Sciatic nerve (tissue), 2 donors: Measurements from ENCODE around the gene KLHL6. TPM values are rescaled to one million over a fixed set of nuclear protein-coding genes. Genes with fewer than 3 reads are reported as not detected.
"Not testable (repeated sequence)": the region's sequence is repeated elsewhere in the genome, so short reads cannot be mapped to it uniquely, and the experiment has no call there.

Source experiments
- ATAC-seq: fragments of 200-7000 bp; cut with Tn5 transposase; one replicate; pipeline ENCODE4 v1.9.1; 2020; ENCODE audit warnings: mild to moderate bottlenecking, moderate library complexity
- DNase-seq: peaks from one replicate; pipeline ENCODE4 v3.0.0-alpha.2; 2020; ENCODE audit warnings: low spot score
- intact Hi-C: fragments of 100-400 bp; cut with DNase I; formaldehyde crosslinking; loops from one replicate; pipeline ENCODE4 v1.14.2; 2022
- total RNA-seq: library from RNA; stranded (reverse); fragmentation: NEBNext Ultra II Directional; extraction: Animal tissue kit (Norgen Biotek cat#: 25700); gene quantifications from one replicate; pipeline ENCODE4 v1.2.1, GENCODE V29; 2021
- donor health status: DM: no; HTN: no; CAD: no.
- donor health status: DM: no; HTN: no; CAD: no.

KLHL6 gene
- total RNA-seq, 1 donor from 2014 or later, result 4.7 TPM

GRCh38 chr3:183576487-183577107, 21.1 kb upstream of the KLHL6 start:
- ATAC-seq, result peak; percentile 57
- intact Hi-C loops, result no loop called here
- DNase-seq, result no peak

GRCh38 chr3:183572935-183573334, 17.4 kb upstream of the KLHL6 start:
- DNase-seq, result no peak
- intact Hi-C loops, result no loop called here
- no peak for ATAC-seq

GRCh38 chr3:183570191-183570590, 14.7 kb upstream of the KLHL6 start:
- ATAC-seq, intact Hi-C loops, DNase-seq: not testable (repeated sequence)

GRCh38 chr3:183566880-183567279, 11.4 kb upstream of the KLHL6 start:
- ATAC-seq, result no peak
- DNase-seq, result no peak
- intact Hi-C loops, result no loop called here

- ATAC-seq, result no peak
- intact Hi-C loops, result no loop called here
- no peak for DNase-seq
Observed at GRCh38 chr3:183564046-183564445, 8.5 kb upstream of the KLHL6 start.

- ATAC-seq (no peak), DNase-seq (no peak)
Observed at GRCh38 chr3:183563536-183563874, 8.0 kb upstream of the KLHL6 start.

GRCh38 chr3:183560607-183561006, 5.1 kb upstream of the KLHL6 start:
- ATAC-seq (no peak), DNase-seq (no peak)
- intact Hi-C loops, result no loop called here

More at GRCh38 chr3:183563536-183563874, 8.0 kb upstream of the KLHL6 start:
- intact Hi-C loops, result no loop called here

GRCh38 chr3:183558495-183558894, 3.0 kb upstream of the KLHL6 start:
- DNase-seq, result no peak
- no peak for ATAC-seq
- intact Hi-C loops, result no loop called here

- intact Hi-C loops, result no loop called here
- no peak for ATAC-seq
- DNase-seq, result no peak
Observed at GRCh38 chr3:183556722-183557121, 1.2 kb upstream of the KLHL6 start.

GRCh38 chr3:183554377-183554776, 1.1 kb downstream of the KLHL6 start:
- intact Hi-C loops, result no loop called here
- peak; percentile 55 for ATAC-seq
- DNase-seq, result no peak

GRCh38 chr3:183553334-183554026, 2.0 kb downstream of the KLHL6 start:
- DNase-seq, result no peak
- intact Hi-C loops, result no loop called here
- no peak for ATAC-seq

- DNase-seq (no peak), ATAC-seq (no peak)
- intact Hi-C loops, result no loop called here
Observed at GRCh38 chr3:183551930-183552329, 3.6 kb downstream of the KLHL6 start.

GRCh38 chr3:183548262-183548769, 7.2 kb downstream of the KLHL6 start:
- no peak for ATAC-seq
- intact Hi-C loops, result no loop called here
- DNase-seq, result no peak

- intact Hi-C loops, result no loop called here
- ATAC-seq (no peak), DNase-seq (no peak)
Observed at GRCh38 chr3:183546625-183547024, 8.9 kb downstream of the KLHL6 start.

GRCh38 chr3:183545708-183546107, 9.8 kb downstream of the KLHL6 start:
- ATAC-seq (no peak), DNase-seq (no peak)
- intact Hi-C loops, result no loop called here

- intact Hi-C loops, result no loop called here
- DNase-seq (no peak), ATAC-seq (no peak)
Observed at GRCh38 chr3:183542355-183542754, 13.2 kb downstream of the KLHL6 start.

GRCh38 chr3:183541738-183542137, 13.8 kb downstream of the KLHL6 start:
- ATAC-seq, result peak; percentile 49
- intact Hi-C loops, result no loop called here

GRCh38 chr3:183541235-183541655, 14.3 kb downstream of the KLHL6 start:
- intact Hi-C loops, result no loop called here
- ATAC-seq (no peak), DNase-seq (no peak)

More at GRCh38 chr3:183541738-183542137, 13.8 kb downstream of the KLHL6 start:
- DNase-seq, result no peak

GRCh38 chr3:183540501-183541234, 14.8 kb downstream of the KLHL6 start:
- intact Hi-C loops, result no loop called here

GRCh38 chr3:183539811-183540210, 15.7 kb downstream of the KLHL6 start:
- intact Hi-C loops, result no loop called here
- ATAC-seq (no peak), DNase-seq (no peak)

More at GRCh38 chr3:183540501-183541234, 14.8 kb downstream of the KLHL6 start:
- DNase-seq (peak; percentile 62), ATAC-seq (peak; percentile 53)
